ENCODE data around the gene LHX6. TPM values are rescaled to one million over a fixed set of nuclear protein-coding genes. Genes with fewer than 3 reads are reported as not detected.

Gene LHX6
- polyA plus RNA-seq, 4 donors: 0.27 to 7.7 (median 0.78) TPM

DNA sequence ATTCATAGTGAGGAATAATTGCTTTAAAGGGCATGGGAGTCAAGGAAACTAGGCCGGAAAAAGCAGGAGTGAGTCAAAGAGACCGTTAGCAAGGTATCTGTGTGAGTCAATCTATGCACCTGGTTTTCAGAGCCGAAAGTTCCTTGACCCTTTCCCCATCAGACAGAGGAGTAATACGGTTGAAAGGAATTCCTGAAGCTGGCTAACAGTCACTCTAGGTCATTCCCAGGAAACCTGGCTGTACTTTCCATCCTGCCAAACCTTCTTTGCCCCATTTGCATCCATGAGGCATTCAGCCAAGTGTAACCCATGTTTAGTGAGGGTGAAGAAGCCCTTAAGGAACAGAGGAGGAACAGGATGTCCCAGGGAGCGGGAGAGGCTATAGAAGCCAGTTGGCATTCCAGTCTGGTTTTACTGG, 19.7 kb upstream of the LHX6 start:
- DNase-seq (no peak), FAIRE-seq (no peak)
- 84 to 87% (median 84%) methylated on average over 5 of the region's 5 CpGs for WGBS, 3 donors
- Histone ChIP-seq H3K36me3 (ENCODE audit: control insufficient read depth in 3 of 3, insufficient read depth in 2 of 3, low read depth in 1 of 3, low read length in 3 of 3) (peaks cover 14 to 24% (median 21%) of the 10 kb centered on the region in 3 donors), H3K4me3 (ENCODE audit: low read depth in 1 of 3, low read length in 3 of 3) (no peak overlapping the region), H3K9me3 (ENCODE audit: control insufficient read depth in 2 of 2, insufficient read depth in 1 of 2, low read depth in 1 of 2, low read length in 1 of 2) (no peaks in the 10 kb centered on the region), H3K27ac (ENCODE audit: low read depth in 1 of 3, low read length in 2 of 3) (no peak overlapping the region), H3K4me1 (ENCODE audit: control insufficient read depth in 3 of 3, insufficient read depth in 2 of 3, low read depth in 1 of 3, low read length in 2 of 3) (no peaks in the 10 kb centered on the region), H3K27me3 (ENCODE audit: control insufficient read depth in 3 of 3, insufficient read depth in 3 of 3, low read length in 3 of 3) (no peaks in the 10 kb centered on the region)

DNA sequence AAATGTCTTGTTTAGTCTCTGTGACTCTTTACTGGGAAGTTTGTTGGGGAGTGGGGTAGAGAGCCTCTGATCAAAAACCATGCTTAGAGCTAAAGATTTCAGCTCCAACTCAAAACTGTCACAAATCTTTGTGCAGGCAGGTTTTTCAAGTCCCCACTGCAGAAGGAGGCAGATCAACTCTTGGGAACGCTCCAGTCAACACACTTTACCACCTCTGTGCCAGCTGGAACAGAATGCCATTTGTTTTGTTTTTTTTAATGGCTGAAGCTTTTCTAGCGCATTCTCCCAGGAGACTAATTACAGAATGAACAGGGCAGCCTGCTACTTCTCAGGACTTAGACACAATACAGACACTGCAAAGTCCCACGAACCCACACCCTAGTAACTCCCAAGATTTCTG, 17.9 kb upstream of the LHX6 start:
- FAIRE-seq: no peak
- no peak overlapping the region for H3K4me3 ChIP-seq (ENCODE audit: low read depth in 1 of 3, low read length in 3 of 3)
- no peaks in the 10 kb centered on the region for H3K27me3 ChIP-seq (ENCODE audit: control insufficient read depth in 3 of 3, insufficient read depth in 3 of 3, low read length in 3 of 3)
- no peaks in the 10 kb centered on the region for H3K4me1 ChIP-seq (ENCODE audit: control insufficient read depth in 3 of 3, insufficient read depth in 2 of 3, low read depth in 1 of 3, low read length in 2 of 3)
- no peaks in the 10 kb centered on the region for H3K9me3 ChIP-seq (ENCODE audit: control insufficient read depth in 2 of 2, insufficient read depth in 1 of 2, low read depth in 1 of 2, low read length in 1 of 2)
- H3K36me3 ChIP-seq (ENCODE audit: control insufficient read depth in 3 of 3, insufficient read depth in 2 of 3, low read depth in 1 of 3, low read length in 3 of 3): peaks cover 16 to 28% (median 19%) of the 10 kb centered on the region in 3 donors
- no peak for DNase-seq
- 88 to 95% (median 89%) methylated on average over 3 of the region's 3 CpGs for WGBS, 3 donors
- H3K27ac ChIP-seq (ENCODE audit: low read depth in 1 of 3, low read length in 2 of 3): no peak overlapping the region

DNA sequence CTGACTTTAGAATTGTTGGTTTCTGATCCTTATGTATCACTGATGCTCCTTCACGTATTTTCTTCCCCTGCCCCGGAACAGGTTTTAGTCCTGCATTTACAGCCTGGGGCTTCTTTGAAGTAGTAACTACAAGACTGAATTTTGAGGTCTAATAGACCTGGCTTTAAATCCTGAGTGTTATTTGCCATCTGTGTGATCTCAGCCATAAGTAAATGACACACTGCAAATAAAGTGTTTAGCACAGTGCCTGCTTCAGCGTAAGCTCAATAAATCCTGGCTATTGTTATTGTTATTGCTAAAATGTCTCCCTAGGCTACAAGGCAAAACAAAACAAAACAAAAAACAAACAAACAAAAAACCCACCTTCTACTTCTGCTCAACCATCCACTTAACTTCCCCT, 15.6 kb upstream of the LHX6 start:
- H3K36me3 ChIP-seq (ENCODE audit: control insufficient read depth in 3 of 3, insufficient read depth in 2 of 3, low read depth in 1 of 3, low read length in 3 of 3): peaks cover 16 to 20% (median 20%) of the 10 kb centered on the region in 3 donors
- H3K4me1 ChIP-seq (ENCODE audit: control insufficient read depth in 3 of 3, insufficient read depth in 2 of 3, low read depth in 1 of 3, low read length in 2 of 3): no peaks in the 10 kb centered on the region
- DNase-seq (no peak), FAIRE-seq (no peak)
- WGBS, 3 donors: 86 to 96% (median 94%) methylated on average over 3 of the region's 3 CpGs
- H3K27me3 ChIP-seq (ENCODE audit: control insufficient read depth in 3 of 3, insufficient read depth in 3 of 3, low read length in 3 of 3): no peaks in the 10 kb centered on the region
- H3K9me3 ChIP-seq (ENCODE audit: control insufficient read depth in 2 of 2, insufficient read depth in 1 of 2, low read depth in 1 of 2, low read length in 1 of 2): no peaks in the 10 kb centered on the region
- H3K27ac ChIP-seq (ENCODE audit: low read depth in 1 of 3, low read length in 2 of 3): no peak overlapping the region
- H3K4me3 ChIP-seq (ENCODE audit: low read depth in 1 of 3, low read length in 3 of 3): no peak overlapping the region

DNA sequence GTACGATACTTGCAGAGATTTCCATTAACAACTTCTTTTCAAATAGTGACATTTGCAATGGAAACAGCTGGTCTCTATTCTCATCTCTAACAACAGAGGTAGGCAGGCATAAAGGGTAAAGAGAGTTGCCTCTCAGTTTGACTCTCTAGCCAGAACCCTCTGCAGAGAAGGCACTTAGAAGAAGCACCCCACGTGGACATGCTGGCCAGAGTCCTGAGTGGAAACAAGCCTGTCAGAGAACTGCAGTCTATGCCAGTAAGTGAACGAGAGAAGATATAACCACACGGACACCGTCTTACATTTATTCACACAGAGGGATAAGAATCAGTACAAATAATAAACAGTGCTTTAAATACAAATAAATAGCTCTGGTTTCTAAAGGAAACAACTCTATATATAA, 11.0 kb upstream of the LHX6 start:
- H3K27ac ChIP-seq (ENCODE audit: low read depth in 1 of 3, low read length in 2 of 3): no peak overlapping the region
- no peak overlapping the region for H3K4me3 ChIP-seq (ENCODE audit: low read depth in 1 of 3, low read length in 3 of 3)
- H3K9me3 ChIP-seq (ENCODE audit: control insufficient read depth in 2 of 2, insufficient read depth in 1 of 2, low read depth in 1 of 2, low read length in 1 of 2): no peaks in the 10 kb centered on the region
- no peak for FAIRE-seq
- H3K36me3 ChIP-seq (ENCODE audit: control insufficient read depth in 3 of 3, insufficient read depth in 2 of 3, low read depth in 1 of 3, low read length in 3 of 3): peaks cover 5 to 11% (median 9%) of the 10 kb centered on the region in 3 donors
- DNase-seq: no peak
- no peaks in the 10 kb centered on the region for H3K4me1 ChIP-seq (ENCODE audit: control insufficient read depth in 3 of 3, insufficient read depth in 2 of 3, low read depth in 1 of 3, low read length in 2 of 3)
- H3K27me3 ChIP-seq (ENCODE audit: control insufficient read depth in 3 of 3, insufficient read depth in 3 of 3, low read length in 3 of 3): peaks cover 0 to 6% (median 0%) of the 10 kb centered on the region in 3 donors
- WGBS, 3 donors: 77 to 89% (median 88%) methylated on average over 5 of the region's 5 CpGs

DNA sequence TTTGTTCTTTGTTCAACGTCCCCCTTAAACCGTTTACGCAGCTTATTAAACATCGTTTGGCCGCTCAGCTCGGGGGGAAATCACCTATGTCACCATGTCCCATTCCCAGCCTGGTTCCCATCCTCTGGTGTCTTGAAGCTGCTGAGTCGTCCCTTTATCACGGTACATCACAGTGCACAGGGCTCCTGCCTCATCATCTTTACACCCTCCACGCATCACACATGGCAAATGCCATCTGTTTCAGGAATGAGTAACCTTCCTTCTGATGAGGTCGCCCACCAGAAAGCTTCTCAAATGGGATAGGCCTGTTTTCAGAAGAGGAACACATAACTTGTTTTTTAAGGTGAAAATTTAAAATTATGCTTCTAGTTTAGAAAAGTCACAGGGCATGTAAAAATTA, 7.9 kb upstream of the LHX6 start:
- DNase-seq (no peak), FAIRE-seq (no peak)
- H3K4me3 ChIP-seq (ENCODE audit: low read depth in 1 of 3, low read length in 3 of 3): no peak overlapping the region
- peaks cover 2 to 5% (median 2%) of the 10 kb centered on the region in 3 donors for H3K36me3 ChIP-seq (ENCODE audit: control insufficient read depth in 3 of 3, insufficient read depth in 2 of 3, low read depth in 1 of 3, low read length in 3 of 3)
- H3K27me3 ChIP-seq (ENCODE audit: control insufficient read depth in 3 of 3, insufficient read depth in 3 of 3, low read length in 3 of 3): peaks cover 0 to 33% (median 0%) of the 10 kb centered on the region in 3 donors
- 71 to 78% (median 74%) methylated on average over 10 of the region's 10 CpGs for WGBS, 3 donors
- H3K4me1 ChIP-seq (ENCODE audit: control insufficient read depth in 3 of 3, insufficient read depth in 2 of 3, low read depth in 1 of 3, low read length in 2 of 3): no peaks in the 10 kb centered on the region
- no peaks in the 10 kb centered on the region for H3K9me3 ChIP-seq (ENCODE audit: control insufficient read depth in 2 of 2, insufficient read depth in 1 of 2, low read depth in 1 of 2, low read length in 1 of 2)
- H3K27ac ChIP-seq (ENCODE audit: low read depth in 1 of 3, low read length in 2 of 3): no peak overlapping the region

DNA sequence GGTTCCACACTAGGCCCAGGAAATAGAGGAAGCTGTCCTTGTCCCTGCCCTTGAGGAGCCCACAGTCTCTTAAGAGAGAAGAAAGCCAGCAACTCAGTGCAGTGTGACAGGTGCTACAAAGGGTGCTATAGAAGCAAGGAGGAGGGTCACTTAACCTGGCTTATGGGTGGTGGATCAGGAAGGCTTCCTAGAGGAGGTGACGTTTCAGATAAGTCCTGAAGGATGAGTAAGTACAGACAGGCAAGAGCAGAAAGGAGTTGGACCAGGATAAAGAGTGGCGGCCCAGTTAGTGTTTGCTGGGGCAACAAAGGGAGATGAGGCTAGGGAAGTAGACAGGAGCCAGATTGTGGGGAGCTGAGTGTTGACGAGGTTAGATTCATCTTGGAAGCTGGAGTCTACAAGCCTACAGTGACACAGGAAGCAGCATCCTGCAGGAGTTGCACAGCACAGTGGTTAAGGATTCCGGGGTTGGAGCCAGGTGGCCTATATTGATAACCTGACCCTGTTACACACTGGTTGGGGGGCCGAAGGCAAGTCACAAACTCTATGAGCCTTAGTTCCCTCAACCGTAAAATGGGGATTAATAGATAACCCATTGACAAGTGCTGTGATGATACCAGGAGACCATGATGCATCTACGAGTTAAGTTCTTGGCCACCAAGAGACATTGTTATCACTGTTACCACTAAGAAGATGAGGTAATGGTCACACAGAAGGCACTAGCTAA, 5.4 kb upstream of the LHX6 start:
- FAIRE-seq: no peak
- H3K4me1 ChIP-seq (ENCODE audit: control insufficient read depth in 3 of 3, insufficient read depth in 2 of 3, low read depth in 1 of 3, low read length in 2 of 3): no peaks in the 10 kb centered on the region
- H3K27ac ChIP-seq (ENCODE audit: low read depth in 1 of 3, low read length in 2 of 3): no peak overlapping the region
- peaks cover 0 to 58% (median 17%) of the 10 kb centered on the region in 3 donors for H3K27me3 ChIP-seq (ENCODE audit: control insufficient read depth in 3 of 3, insufficient read depth in 3 of 3, low read length in 3 of 3)
- peaks cover 0 to 2% (median 2%) of the 10 kb centered on the region in 3 donors for H3K36me3 ChIP-seq (ENCODE audit: control insufficient read depth in 3 of 3, insufficient read depth in 2 of 3, low read depth in 1 of 3, low read length in 3 of 3)
- 62 to 80% (median 69%) methylated on average over 7 of the region's 7 CpGs for WGBS, 3 donors
- H3K4me3 ChIP-seq (ENCODE audit: low read depth in 1 of 3, low read length in 3 of 3): no peak overlapping the region
- DNase-seq: no peak
- no peaks in the 10 kb centered on the region for H3K9me3 ChIP-seq (ENCODE audit: control insufficient read depth in 2 of 2, insufficient read depth in 1 of 2, low read depth in 1 of 2, low read length in 1 of 2)

DNA sequence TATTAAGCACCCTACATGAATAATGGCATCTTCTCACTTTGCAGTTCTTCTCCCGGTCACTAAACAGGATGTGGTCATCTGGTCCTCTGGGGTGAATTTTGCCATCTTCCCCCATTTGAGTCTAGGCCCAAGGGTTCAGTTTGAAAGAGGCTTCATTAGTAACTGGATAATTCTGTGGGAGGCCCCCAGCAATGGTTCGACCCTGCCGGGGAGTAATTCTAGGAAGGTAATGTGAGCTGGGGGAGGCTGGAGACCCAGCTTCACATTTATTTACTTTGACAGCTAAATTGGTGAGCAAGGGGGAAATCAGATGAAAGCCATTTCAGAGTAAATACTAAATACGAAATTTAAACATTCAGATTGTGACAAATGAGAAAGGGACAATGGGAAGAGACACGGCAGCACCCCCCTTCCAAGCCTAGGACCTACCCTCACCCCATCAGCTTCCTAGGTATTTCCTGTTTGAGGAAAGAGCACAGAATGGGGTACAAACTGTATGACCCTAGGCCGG, 4.1 kb upstream of the LHX6 start:
- Histone ChIP-seq H3K27ac (ENCODE audit: low read depth in 1 of 3, low read length in 2 of 3) (no peak overlapping the region), H3K27me3 (ENCODE audit: control insufficient read depth in 3 of 3, insufficient read depth in 3 of 3, low read length in 3 of 3) (peaks cover 7 to 68% (median 25%) of the 10 kb centered on the region in 3 donors), H3K4me1 (ENCODE audit: control insufficient read depth in 3 of 3, insufficient read depth in 2 of 3, low read depth in 1 of 3, low read length in 2 of 3) (peaks cover 0 to 2% (median 0%) of the 10 kb centered on the region in 3 donors), H3K9me3 (ENCODE audit: control insufficient read depth in 2 of 2, insufficient read depth in 1 of 2, low read depth in 1 of 2, low read length in 1 of 2) (no peaks in the 10 kb centered on the region), H3K36me3 (ENCODE audit: control insufficient read depth in 3 of 3, insufficient read depth in 2 of 3, low read depth in 1 of 3, low read length in 3 of 3) (no peaks in the 10 kb centered on the region), H3K4me3 (ENCODE audit: low read depth in 1 of 3, low read length in 3 of 3) (no peak overlapping the region)
- DNase-seq (no peak), FAIRE-seq (no peak)
- whole genome bisulfite sequencing, 3 donors: 57 to 62% (median 58%) methylated on average over 6 of the region's 6 CpGs

DNA sequence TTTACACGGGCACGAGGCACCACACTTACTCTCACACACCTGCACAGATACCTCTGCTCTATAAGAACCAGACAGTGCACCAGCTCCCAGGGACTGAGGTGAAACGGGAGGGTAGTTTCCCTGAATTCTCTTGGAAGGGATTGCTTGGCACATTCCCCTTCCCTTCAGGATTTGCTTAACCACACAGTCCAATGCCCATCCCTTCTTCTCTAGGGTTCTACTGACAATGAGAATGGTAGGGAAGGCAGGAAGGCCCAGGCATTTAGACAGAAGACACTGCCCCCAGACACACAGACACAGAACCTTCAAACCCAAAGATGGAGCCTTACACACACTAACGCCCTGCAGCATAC, 704 bp upstream of the LHX6 start:
- Histone ChIP-seq H3K4me3 (ENCODE audit: low read depth in 1 of 3, low read length in 3 of 3) (no peak overlapping the region), H3K9me3 (ENCODE audit: control insufficient read depth in 2 of 2, insufficient read depth in 1 of 2, low read depth in 1 of 2, low read length in 1 of 2) (no peaks in the 10 kb centered on the region), H3K36me3 (ENCODE audit: control insufficient read depth in 3 of 3, insufficient read depth in 2 of 3, low read depth in 1 of 3, low read length in 3 of 3) (no peaks in the 10 kb centered on the region), H3K27me3 (ENCODE audit: control insufficient read depth in 3 of 3, insufficient read depth in 3 of 3, low read length in 3 of 3) (peaks cover 10 to 91% (median 51%) of the 10 kb centered on the region in 3 donors), H3K27ac (ENCODE audit: low read depth in 1 of 3, low read length in 2 of 3) (no peak overlapping the region), H3K4me1 (ENCODE audit: control insufficient read depth in 3 of 3, insufficient read depth in 2 of 3, low read depth in 1 of 3, low read length in 2 of 3) (peaks cover 0 to 3% (median 2%) of the 10 kb centered on the region in 3 donors)
- 26 to 47% (median 30%) methylated on average over 4 of the region's 4 CpGs for WGBS, 3 donors
- DNase-seq (no peak), FAIRE-seq (no peak)
